Measurements from ENCODE around the gene TIMM23. TPM values are rescaled to one million over a fixed set of nuclear protein-coding genes. Genes with fewer than 3 reads are reported as not detected.
"Not testable (repeated sequence)": the region's sequence is repeated elsewhere in the genome, so short reads cannot be mapped to it uniquely, and the experiment has no call there.

The TIMM23 gene
- total RNA-seq, 6 experiments from 2014 or later, result 89.2 to 99.3 (median 96.4) TPM

DNA sequence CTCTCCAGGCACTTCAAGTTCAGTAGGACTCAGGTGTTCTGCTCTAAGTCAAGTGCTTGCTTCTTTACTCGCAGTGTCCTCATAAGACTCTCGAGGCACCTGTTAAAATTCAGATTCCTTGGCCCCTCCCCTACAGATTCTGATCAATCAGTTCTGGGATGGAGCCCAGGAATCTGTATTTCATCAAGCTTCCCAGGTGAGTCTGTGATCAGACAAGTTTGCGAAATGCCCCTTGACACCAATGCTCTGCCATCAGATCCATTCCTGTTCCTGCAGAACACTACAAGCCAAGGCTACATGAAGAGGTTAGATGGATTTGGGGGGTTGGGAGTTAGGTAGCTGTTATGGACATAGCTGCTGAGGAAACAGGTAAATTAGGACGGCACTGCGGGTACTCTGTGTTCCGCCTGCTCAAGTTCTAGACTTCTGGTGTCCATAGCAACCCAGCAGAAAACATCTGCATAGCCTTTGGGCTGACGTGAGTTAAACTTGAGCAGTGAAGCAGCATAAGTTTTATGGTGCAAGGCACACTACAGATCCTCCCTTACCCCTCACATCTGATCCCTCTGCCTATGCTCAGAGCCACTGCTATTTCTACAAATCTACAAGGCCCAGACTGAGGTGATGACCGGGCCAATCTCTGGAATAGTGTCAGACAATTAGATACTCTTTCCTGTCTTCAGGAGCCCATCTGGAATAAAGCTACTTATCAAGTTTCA is 65.0 kb downstream of the TIMM23 start:
- TF ChIP-seq CTCF (IDR thresholded peaks at IDR 0.05), result no peak
- H3K4me1 Mint-ChIP-seq (ENCODE audit: low read depth), result peaks cover 9% of the 10 kb centered on the region
- no peak overlapping the region for H3K4me3 Mint-ChIP-seq
- H3K27ac Mint-ChIP-seq, result no peak overlapping the region
- H3K36me3 Mint-ChIP-seq (ENCODE audit: low read depth), result no peaks in the 10 kb centered on the region
- H3K27me3 Mint-ChIP-seq (ENCODE audit: insufficient read depth), result peaks cover 21% of the 10 kb centered on the region
- DNase-seq, result no peak
- no peaks in the 10 kb centered on the region for H3K9me3 Mint-ChIP-seq

DNA sequence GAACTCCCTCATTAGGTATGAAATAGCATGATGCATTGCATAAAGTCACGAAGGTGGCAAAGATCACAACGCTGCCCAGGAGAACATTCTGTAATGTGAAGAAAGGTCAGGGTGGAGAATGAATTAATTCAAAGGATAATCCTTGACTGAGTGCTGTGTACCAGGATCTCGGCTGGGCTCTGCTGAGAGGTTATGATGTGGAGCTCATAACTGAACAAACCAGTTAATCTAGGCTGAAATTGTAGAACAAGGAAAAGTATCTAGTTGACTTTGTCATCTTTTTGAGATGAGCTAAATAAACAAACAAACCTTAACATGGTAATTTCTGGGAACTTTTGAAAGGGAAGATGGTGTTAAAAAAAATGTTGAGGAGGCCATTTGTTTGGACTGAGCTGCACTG is 67.7 kb downstream of the TIMM23 start:
- Mint-ChIP-seq H3K9me3 (no peaks in the 10 kb centered on the region), H3K4me1 (ENCODE audit: low read depth) (no peaks in the 10 kb centered on the region), H3K4me3 (no peak overlapping the region), H3K27me3 (ENCODE audit: insufficient read depth) (peaks cover 24% of the 10 kb centered on the region), H3K36me3 (ENCODE audit: low read depth) (no peaks in the 10 kb centered on the region), H3K27ac (no peak overlapping the region)
- no peak for TF ChIP-seq CTCF (IDR thresholded peaks at IDR 0.05)
- no peak for DNase-seq

- H3K4me1 Mint-ChIP-seq (ENCODE audit: low read depth), result no peaks in the 10 kb centered on the region
- H3K27ac Mint-ChIP-seq, result no peak overlapping the region
- H3K4me3 Mint-ChIP-seq, result no peak overlapping the region
Observed at GRCh38 chr10:46042527-46042926, 70.2 kb downstream of the TIMM23 start.

GRCh38 chr10:46046261-46046660 is 74.0 kb downstream of the TIMM23 start, which contains the start of gene MSMB:
MSMB (minus strand) TSS chr10:46046269; CDS start chr10:46046237, 32 bp downstream.
- peaks cover 27% of the 10 kb centered on the region for H3K27me3 Mint-ChIP-seq (ENCODE audit: insufficient read depth)
- no peaks in the 10 kb centered on the region for H3K4me1 Mint-ChIP-seq (ENCODE audit: low read depth)
- no peaks in the 10 kb centered on the region for H3K36me3 Mint-ChIP-seq (ENCODE audit: low read depth)
- no peak for DNase-seq
- TF ChIP-seq CTCF (IDR thresholded peaks at IDR 0.05), result no peak
- H3K4me3 Mint-ChIP-seq, result no peak within 1 kb of the TSS
- H3K9me3 Mint-ChIP-seq, result no peaks in the 10 kb centered on the region
- H3K27ac Mint-ChIP-seq, result no peak within 1 kb of the TSS

More at GRCh38 chr10:46042527-46042926, 70.2 kb downstream of the TIMM23 start:
- no peak for TF ChIP-seq CTCF (IDR thresholded peaks at IDR 0.05)
- no peaks in the 10 kb centered on the region for H3K36me3 Mint-ChIP-seq (ENCODE audit: low read depth)
- H3K9me3 Mint-ChIP-seq, result no peaks in the 10 kb centered on the region
- DNase-seq, result no peak
- H3K27me3 Mint-ChIP-seq (ENCODE audit: insufficient read depth), result peaks cover 33% of the 10 kb centered on the region

DNA sequence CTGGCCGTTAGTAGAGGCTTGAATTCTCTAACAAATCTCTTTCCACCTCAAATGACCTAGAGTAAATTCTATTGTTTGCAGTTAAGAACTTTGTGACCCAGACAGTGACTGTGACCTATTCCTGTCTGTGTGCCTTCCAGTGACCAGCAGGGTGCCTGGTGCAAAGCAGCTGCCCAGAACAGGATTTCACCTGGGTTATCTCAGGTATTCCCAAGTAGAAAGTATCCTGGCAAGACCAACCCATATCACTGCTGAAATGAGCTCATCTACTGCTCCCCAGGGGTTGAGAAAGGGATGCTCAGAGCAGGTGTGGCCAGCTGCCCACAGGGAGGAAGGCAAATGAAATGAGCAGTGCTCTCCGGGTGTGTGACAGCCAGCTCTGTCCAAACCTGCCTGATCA is 75.9 kb downstream of the TIMM23 start:
- TF ChIP-seq CTCF (IDR thresholded peaks at IDR 0.05), result no peak
- DNase-seq, result no peak
- no peak overlapping the region for H3K27ac Mint-ChIP-seq
- no peak overlapping the region for H3K4me3 Mint-ChIP-seq
- H3K9me3 Mint-ChIP-seq, result no peaks in the 10 kb centered on the region
- no peaks in the 10 kb centered on the region for H3K4me1 Mint-ChIP-seq (ENCODE audit: low read depth)
- H3K36me3 Mint-ChIP-seq (ENCODE audit: low read depth), result no peaks in the 10 kb centered on the region
- peaks cover 34% of the 10 kb centered on the region for H3K27me3 Mint-ChIP-seq (ENCODE audit: insufficient read depth)

DNA sequence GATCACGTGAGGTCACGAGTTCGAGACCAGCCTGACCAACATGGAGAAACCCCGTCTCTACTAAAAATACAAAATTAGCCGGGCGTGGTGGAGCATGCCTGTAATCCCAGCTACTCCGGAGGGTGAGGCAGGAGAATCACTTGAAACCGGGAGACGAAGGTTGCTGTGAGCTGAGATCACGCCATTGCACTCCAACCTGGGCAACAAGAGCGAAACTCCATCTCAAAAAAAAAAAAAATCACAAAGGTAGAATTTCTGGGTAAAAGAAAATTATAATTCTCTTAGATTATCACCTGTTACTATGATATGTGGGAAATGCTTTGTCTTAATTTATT is 77.2 kb downstream of the TIMM23 start:
- H3K4me3 Mint-ChIP-seq; H3K4me1 Mint-ChIP-seq (ENCODE audit: low read depth); H3K9me3 Mint-ChIP-seq; H3K36me3 Mint-ChIP-seq (ENCODE audit: low read depth); H3K27ac Mint-ChIP-seq; DNase-seq: not testable (repeated sequence)
- H3K27me3 Mint-ChIP-seq (ENCODE audit: insufficient read depth), result peaks cover 46% of the 10 kb centered on the region
